ENCODE data around the gene MAP4K3.
A peak's percentile ranks its signal among the peaks of the same experiment; 100 is the strongest.

The MAP4K3 gene

DNA sequence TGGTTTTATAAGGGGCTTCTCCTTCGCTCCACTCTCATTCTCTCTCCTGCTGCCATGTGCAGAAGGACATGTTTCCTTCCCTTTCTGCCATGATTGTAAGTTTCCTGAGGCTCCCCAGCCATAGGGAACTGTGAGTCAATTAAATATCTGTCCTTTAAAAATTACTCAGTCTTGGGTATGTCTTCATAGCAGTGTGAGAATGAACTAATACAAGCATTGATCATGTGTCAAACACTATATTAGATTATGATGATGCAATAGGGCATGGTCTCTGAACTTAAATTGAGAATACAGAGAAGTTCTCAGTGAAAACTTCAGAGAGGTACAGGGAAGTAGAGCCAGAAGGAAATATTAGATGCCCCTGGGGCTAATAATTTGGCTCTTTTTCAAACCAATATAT is 5.9 kb upstream of the MAP4K3 start:
- FAIRE-seq: no peak

- FAIRE-seq: no peak
These were observed 624 bp upstream of the MAP4K3 start for GRCh38 chr2:39437522-39438296.

DNA sequence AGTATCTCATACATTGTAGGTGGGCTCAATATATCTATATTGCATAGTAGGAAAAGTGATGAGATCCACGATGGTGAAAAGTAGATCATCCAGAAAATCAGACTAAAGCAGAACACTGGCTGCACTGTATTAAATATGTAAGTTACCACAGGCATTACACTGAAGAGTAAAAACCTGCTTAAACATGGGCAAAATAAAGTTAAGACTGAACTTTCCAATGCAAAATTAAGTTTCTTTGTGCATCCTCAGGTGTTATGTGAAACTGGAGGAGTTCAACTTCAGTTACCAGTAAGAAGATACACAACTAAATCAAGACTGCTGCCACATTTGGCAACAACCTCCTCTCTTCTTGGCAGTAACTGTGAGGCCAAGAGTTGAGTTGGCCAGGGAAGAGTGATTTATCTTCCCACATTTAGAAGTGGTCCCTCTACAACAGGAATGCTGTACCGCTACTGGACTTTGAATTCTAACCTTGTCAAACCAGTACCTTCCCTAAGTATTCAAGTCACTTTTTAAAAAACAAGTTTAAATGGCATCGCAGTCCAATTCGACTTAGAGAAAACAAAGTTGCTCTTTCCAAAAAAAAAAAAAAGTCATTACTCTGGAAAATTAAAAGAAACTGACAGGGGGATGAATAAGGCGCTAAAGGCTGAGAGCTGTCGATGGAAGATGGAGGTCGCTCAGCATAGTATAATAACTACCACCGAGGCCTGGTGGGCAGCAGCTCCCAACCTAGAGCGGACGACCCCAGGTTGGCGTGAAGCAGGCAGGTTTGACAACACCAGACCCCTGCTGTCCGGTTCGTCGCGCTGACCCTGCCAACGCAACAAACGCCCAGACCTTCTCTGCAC is 1.1 kb downstream of the MAP4K3 start:
- FAIRE-seq: no peak

DNA sequence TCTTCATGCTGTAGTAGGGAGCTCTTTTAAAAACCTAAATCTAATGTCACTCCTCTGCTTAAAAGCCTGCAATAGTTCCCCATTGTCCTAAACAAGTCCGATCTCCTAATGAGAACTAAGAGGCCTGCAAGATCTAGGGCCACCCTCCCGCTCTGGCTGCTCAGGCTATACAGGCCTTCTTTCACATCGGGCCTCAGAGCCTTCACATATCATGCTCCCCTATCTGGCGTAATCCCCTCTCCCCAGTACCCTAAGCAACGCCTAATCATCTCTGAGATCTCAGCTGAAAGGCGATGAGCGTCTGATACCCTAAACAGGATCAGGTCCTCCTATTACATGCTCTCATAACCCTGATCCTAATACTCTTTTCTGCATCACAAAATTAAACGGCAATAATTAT is 1.9 kb downstream of the MAP4K3 start:
- no peak for FAIRE-seq

- no peak for FAIRE-seq
These were observed 2.7 kb downstream of the MAP4K3 start for GRCh38 chr2:39434233-39434897.

GRCh38 chr2:39433586-39434195 is 3.4 kb downstream of the MAP4K3 start:
- no peak for FAIRE-seq

GRCh38 chr2:39432701-39433100 is 4.4 kb downstream of the MAP4K3 start:
- FAIRE-seq: no peak

DNA sequence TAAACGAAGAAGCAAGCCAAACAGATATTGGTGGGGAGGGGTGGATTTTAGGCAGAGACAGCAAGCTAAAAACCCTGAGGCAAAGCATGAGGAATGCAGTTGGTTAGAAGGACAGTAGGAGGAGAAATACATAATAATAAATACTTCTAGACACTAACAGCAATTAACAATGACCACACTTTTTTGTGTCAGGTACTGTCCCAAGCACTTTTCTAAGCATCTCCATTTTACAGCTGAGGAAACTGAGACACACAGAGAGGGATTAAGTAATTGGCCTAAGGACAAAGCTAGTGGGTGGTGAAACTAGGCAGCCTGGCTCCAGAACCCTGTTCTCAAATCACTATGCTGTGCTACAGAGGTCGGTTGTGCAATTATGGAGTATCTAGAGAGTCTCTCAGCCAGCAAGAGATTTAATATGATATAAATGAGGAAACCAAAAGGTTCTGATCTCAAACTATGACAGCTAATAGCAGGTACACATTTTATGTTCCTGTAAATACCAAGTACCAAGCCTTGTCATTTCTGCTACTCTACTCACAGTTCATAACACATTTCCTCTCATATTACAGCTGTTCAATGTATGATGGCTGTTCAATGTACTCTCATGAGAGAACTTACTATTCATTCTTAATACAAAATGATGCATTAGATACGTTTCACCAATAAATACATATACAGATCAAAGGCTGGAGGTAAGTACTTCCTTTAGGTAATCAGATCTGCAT is 5.3 kb downstream of the MAP4K3 start:
- no peak for FAIRE-seq

- FAIRE-seq: no peak
These were observed 7.3 kb downstream of the MAP4K3 start for GRCh38 chr2:39429746-39430145.

- FAIRE-seq: no peak
These were observed 12.1 kb downstream of the MAP4K3 start for GRCh38 chr2:39424951-39425350.

GRCh38 chr2:39422700-39423099 is 14.4 kb downstream of the MAP4K3 start:
- no peak for FAIRE-seq

DNA sequence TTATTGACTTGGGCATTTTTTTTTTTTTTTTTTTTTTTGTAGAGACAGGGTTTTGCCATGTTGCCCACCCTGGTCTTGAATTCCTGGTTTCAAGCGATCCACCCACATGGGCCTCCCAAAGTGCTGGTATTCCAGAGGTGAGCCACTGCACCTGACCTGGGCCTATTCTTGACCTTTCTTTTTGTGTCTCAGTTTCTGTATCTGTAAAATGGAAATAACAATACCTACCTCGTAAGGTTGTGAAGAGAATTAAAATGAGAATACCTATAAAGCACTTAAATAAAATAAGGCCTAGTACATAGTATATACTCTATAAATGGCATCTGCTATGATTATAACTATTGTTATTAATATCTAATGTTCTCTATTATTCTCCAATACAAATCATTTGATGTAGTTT is 15.7 kb downstream of the MAP4K3 start:
- no peak for FAIRE-seq

DNA sequence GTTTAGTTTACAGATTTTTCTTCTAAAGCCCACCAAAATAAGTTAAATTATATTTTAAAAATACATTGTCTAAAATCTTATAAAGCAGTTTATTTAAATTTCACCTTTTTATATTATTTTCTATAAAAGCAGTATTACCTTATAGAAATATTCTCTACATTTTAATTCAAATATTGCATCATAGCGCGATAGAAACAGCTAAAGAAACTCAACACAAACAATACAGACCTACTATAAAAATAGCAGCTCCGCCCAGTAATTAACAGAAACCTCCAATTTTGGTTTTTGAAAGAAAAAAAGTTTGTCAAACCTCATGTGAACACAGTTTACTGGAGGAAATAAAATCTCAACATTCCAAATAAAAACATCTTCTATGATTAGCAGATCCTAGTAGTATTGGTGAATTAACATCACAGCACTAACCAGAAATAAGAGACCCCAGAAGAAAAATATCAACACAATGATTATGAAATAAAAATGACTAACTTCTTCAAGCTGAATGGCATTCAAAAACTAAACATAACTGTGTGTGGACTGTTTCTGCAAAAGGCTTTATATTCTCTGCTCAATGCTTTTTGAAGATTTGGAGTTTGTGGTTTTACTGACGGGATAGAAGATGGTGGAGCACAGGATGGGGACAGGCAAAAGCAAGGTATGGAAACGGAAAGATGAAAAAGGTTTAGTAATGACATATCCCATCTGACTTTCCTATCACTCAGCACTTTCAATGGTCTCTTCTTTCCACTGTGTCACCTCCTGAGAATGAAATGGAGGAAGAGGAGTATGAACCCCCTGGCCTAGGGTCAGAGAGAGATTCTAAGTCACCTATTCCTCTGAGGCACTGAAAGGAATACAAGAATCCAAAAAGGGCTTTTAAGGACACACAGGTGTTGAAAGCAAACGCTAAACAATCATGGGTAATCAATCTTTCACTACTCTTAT is 17.5 kb downstream of the MAP4K3 start:
- no peak for FAIRE-seq

GRCh38 chr2:39418491-39418890 is 18.6 kb downstream of the MAP4K3 start:
- FAIRE-seq: no peak

- FAIRE-seq: peak; percentile 89
These were observed 20.9 kb downstream of the MAP4K3 start for GRCh38 chr2:39416140-39416539.

DNA sequence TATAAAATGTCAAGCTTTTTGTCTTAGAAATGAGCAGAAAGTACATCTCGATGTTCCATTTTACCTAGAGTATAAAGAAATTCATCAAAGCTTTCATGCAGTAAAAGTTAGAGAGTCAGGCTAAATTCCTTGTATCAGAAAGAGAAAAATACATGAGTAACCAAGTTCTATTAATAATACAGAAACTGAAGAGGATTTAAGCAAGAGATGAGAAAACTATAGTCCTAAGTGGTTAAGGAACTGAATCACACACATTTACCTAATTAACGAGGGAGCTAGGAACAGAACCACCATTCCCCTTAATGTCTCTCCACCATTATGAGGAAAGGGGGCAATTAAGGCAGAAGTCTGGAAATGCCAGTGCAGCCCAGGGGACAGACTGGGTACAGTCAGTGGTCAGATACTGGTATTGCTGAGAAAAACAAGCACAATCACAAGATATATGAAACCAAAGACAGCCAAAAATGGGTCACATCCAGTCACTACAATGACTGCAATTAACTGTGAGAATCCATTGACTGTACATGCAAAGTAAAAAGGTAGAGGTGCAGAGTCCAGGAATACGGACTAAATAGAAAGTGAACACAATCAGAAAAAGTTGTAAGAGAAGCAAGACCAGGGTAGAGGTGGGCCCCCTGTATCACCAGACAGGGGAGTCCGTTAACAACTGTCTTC is 23.9 kb downstream of the MAP4K3 start:
- no peak for FAIRE-seq

- no peak for FAIRE-seq
These were observed 25.7 kb downstream of the MAP4K3 start for GRCh38 chr2:39411181-39411944.

GRCh38 chr2:39409697-39410389 is 27.2 kb downstream of the MAP4K3 start:
- no peak for FAIRE-seq
